Measurements from ENCODE around the gene OR5T3. TPM values are rescaled to one million over a fixed set of nuclear protein-coding genes. Genes with fewer than 3 reads are reported as not detected.
"Not testable (repeated sequence)": the region's sequence is repeated elsewhere in the genome, so short reads cannot be mapped to it uniquely, and the experiment has no call there.

The OR5T3 gene
- total RNA-seq = not detected
- long read RNA-seq, donor 1 = 0 reads
- long read RNA-seq, donor 2 = 0 reads

- DNase-seq (ENCODE audit: low spot score) = no peak
- intact Hi-C loops (cut with DNase I) = no loop called here
These were observed at the start of gene OR5T3 for GRCh38 chr11:56251954-56252353. Gene OR5T3 (plus strand): TSS chr11:56252254. CDS start chr11:56252254, 0 bp downstream.

GRCh38 chr11:56207790-56208189 lies 44.3 kb upstream of the OR5T3 start:
- DNase-seq (ENCODE audit: low spot score) = no peak

GRCh38 chr11:56214537-56214936 lies 37.5 kb upstream of the OR5T3 start:
- no peak for DNase-seq (ENCODE audit: low spot score)
- intact Hi-C loops (cut with DNase I) = no loop called here

More at GRCh38 chr11:56207790-56208189, 44.3 kb upstream of the OR5T3 start:
- intact Hi-C loops (cut with DNase I) = no loop called here

GRCh38 chr11:56219735-56220134 lies 32.3 kb upstream of the OR5T3 start:
- intact Hi-C loops (cut with DNase I); DNase-seq (ENCODE audit: low spot score): not testable (repeated sequence)

- no peak for DNase-seq (ENCODE audit: low spot score)
- intact Hi-C loops (cut with DNase I) = no loop called here
These were observed 17.9 kb upstream of the OR5T3 start, which contains the start of gene OR5T2 for GRCh38 chr11:56234155-56234554. Gene OR5T2 (minus strand): TSS chr11:56234255. CDS start chr11:56233062, 1,193 bp downstream.

GRCh38 chr11:56271092-56271491 lies 19.0 kb downstream of the OR5T3 start:
- no peak for DNase-seq (ENCODE audit: low spot score)
- intact Hi-C loops (cut with DNase I) = loop anchor here in 1 of 2 donors (2.0 kb wide), 1 partner anchor 20 kb away; no protein-coding TSS in a partner anchor

- DNase-seq (ENCODE audit: low spot score) = no peak
- intact Hi-C loops (cut with DNase I) = no loop called here
These were observed 21.8 kb downstream of the OR5T3 start, which contains the start of gene OR5T1 for GRCh38 chr11:56273854-56274253. Gene OR5T1 (plus strand): TSS chr11:56274154. CDS start chr11:56275639, 1,485 bp downstream.

GRCh38 chr11:56292154-56292553 lies 40.1 kb downstream of the OR5T3 start, which contains the start of gene OR8H1:
Gene OR8H1 (minus strand): TSS chr11:56292254. CDS start chr11:56291062, 1,192 bp downstream.
- DNase-seq (ENCODE audit: low spot score) = no peak
- intact Hi-C loops (cut with DNase I) = no loop called here

GRCh38 chr11:56296898-56297297 lies 44.8 kb downstream of the OR5T3 start:
- intact Hi-C loops (cut with DNase I) = no loop called here
- no peak for DNase-seq (ENCODE audit: low spot score)

Other genes starting within 250 kb of the OR5T3 start
- not detected for gene OR5AS1, start 224.6 kb upstream of the OR5T3 start, total RNA-seq
- not detected for gene OR8I2, start 158.9 kb upstream of the OR5T3 start, total RNA-seq
- not detected for gene OR8H2, start 148.6 kb upstream of the OR5T3 start, total RNA-seq
- gene OR8H3, start 129.9 kb upstream of the OR5T3 start, total RNA-seq = not detected
- not detected for gene OR8J3, start 112.1 kb upstream of the OR5T3 start, total RNA-seq
- not detected for gene OR8K5, start 91.9 kb upstream of the OR5T3 start, total RNA-seq
- gene OR5J2, start 75.6 kb upstream of the OR5T3 start, total RNA-seq = not detected
- not detected for gene OR5T2, start 18.0 kb upstream of the OR5T3 start, total RNA-seq
- gene OR5T1, start 21.9 kb downstream of the OR5T3 start, total RNA-seq = not detected
- not detected for gene OR8H1, start 40.0 kb downstream of the OR5T3 start, total RNA-seq
- not detected for gene OR8K3, start 62.9 kb downstream of the OR5T3 start, total RNA-seq
- gene OR8K1, start 93.8 kb downstream of the OR5T3 start, total RNA-seq = not detected
- not detected for gene OR8J1, start 102.0 kb downstream of the OR5T3 start, total RNA-seq
- not detected for gene OR8U1, start 123.4 kb downstream of the OR5T3 start, total RNA-seq
- not detected for gene OR5AL1, start 160.4 kb downstream of the OR5T3 start, total RNA-seq
- gene OR5M3, start 221.1 kb downstream of the OR5T3 start, total RNA-seq = not detected
- gene OR5M8, start 239.1 kb downstream of the OR5T3 start, total RNA-seq = not detected